OCI-LY3 (cell line): ENCODE data around the gene SERPINA10.

ENCODE experiments used
- EZH2phosphoT487 ChIP-seq: fragments of 200-600 bp; shearing (Covaris generic); IDR thresholded peaks from 2 replicates; pipeline ENCODE4 v1.6.1; 2018; ENCODE audit warnings: antibody characterized with exemption, mixed run types, low read depth
- TF ChIP-seq, protein P1 (sequence below): fragments of 200-600, 300-600 bp; sonication (generic); IDR thresholded peaks from 2 replicates; pipeline ENCODE4 v1.5.1; 2014; ENCODE audit warnings: antibody characterized with exemption, low read length, low read depth

DNA sequence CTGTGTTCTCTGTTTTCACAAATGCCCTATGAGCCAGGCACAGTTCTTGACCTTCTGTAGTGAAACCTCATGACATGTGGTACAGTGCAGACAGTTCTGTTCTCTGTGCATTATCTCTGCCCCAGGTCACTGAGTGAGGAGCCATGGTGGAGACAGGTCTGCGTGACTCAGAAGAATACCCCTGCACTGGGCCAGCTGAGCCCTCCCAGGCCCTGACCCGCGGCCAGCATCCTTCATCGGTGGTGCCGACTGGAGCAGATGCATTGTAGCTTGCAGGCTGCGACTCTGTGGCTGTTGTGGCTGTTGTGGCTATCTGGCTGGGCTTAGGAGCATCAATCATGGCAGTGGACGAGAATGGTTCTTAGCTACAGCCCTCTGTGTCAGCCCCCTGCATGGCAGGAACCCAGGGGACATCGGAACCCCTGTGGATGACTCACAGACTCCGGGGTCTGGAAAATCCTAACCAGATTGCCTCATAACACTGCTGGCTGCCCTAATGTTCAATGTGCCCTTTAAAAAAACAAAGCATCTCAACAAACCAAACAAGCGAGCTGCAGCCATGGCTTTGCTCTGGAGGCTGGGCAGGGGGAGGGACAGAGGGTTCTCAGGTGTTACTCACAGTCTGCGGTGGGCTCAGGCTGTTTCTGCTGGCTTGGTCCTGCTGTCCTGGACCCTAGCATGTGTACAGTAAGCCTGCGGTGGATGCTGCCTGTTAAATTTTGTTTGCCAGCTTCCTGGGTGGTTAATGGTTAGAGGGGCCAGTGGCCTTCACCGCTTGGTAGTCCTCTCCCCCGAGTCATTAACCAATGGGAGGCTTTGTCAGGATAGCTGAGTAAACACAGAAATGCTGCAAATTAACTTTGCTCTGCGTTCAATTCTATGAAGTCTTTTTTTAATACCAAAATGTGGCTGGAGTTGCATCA is 29.8 kb upstream of the SERPINA10 start, which contains the start of gene SERPINA6:
- TF ChIP-seq, protein P1, sequence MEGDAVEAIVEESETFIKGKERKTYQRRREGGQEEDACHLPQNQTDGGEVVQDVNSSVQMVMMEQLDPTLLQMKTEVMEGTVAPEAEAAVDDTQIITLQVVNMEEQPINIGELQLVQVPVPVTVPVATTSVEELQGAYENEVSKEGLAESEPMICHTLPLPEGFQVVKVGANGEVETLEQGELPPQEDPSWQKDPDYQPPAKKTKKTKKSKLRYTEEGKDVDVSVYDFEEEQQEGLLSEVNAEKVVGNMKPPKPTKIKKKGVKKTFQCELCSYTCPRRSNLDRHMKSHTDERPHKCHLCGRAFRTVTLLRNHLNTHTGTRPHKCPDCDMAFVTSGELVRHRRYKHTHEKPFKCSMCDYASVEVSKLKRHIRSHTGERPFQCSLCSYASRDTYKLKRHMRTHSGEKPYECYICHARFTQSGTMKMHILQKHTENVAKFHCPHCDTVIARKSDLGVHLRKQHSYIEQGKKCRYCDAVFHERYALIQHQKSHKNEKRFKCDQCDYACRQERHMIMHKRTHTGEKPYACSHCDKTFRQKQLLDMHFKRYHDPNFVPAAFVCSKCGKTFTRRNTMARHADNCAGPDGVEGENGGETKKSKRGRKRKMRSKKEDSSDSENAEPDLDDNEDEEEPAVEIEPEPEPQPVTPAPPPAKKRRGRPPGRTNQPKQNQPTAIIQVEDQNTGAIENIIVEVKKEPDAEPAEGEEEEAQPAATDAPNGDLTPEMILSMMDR, result no peak
- TF ChIP-seq EZH2phosphoT487, result no peak
